K562 (cell line): ENCODE data around the gene ABCE1.

Source experiments
- CTCF ChIP-seq, 3 experiments: IDR thresholded peaks in 2 of 3; conservative IDR thresholded peaks in 1 of 3; 2 replicates each; pipeline ENCODE4 v1.5.1; 2011 to 2012; ENCODE audit warnings: low read length in 3 of 3, mild to moderate bottlenecking in 3 of 3, control low read depth in 2 of 3, improper control_type of control experiment in 1 of 3, inconsistent platforms in 1 of 3, low read depth in 1 of 3, mixed read lengths in 1 of 3, moderate library complexity in 1 of 3; ENCODE audit not compliant: insufficient read depth in 2 of 3
- DPF2 ChIP-seq: fragments of 450-650 bp; IDR thresholded peaks from 2 replicates; pipeline ENCODE4 v1.6.1; 2016
- EZH2 ChIP-seq: IDR thresholded peaks from 2 replicates; pipeline ENCODE4 v1.6.1; 2012; ENCODE audit warnings: low read depth, mild to moderate bottlenecking, inconsistent platforms, low read length, borderline replicate concordance
- POLR3G ChIP-seq: IDR thresholded peaks from 2 replicates; pipeline ENCODE4 v1.6.1; 2011; ENCODE audit not compliant: insufficient read length, insufficient replicate concordance; ENCODE audit errors: extremely low read depth

- TF ChIP-seq CTCF (IDR thresholded peaks at IDR 0.05 in 2 of 3, conservative IDR thresholded peaks at IDR 0.05 in 1 of 3; ENCODE audit: insufficient read depth in 2 of 3, low read depth in 1 of 3, low read length in 3 of 3) (no peak), EZH2 (no peak), POLR3G (no peak), DPF2 (no peak)
Observed at GRCh38 chr4:145156986-145157385, 58.9 kb downstream of the ABCE1 start.
